Fibroblast of skin of abdomen (primary cell): ENCODE data around the gene DYNLRB2. TPM values are rescaled to one million over a fixed set of nuclear protein-coding genes. Genes with fewer than 3 reads are reported as not detected.

Source experiments
- DNase-seq: peaks from one replicate; pipeline ENCODE4 v3.0.0-alpha.2; 2013
- polyA plus RNA-seq, 2 experiments: library from polyadenylated mRNA; unstranded; fragments of 120-200 nt; gene quantifications; one replicate each; pipeline ENCODE4 v1.2.1, GENCODE V29; 2013; ENCODE audit not compliant: insufficient read length in 2 of 2

The DYNLRB2 gene
- not detected for polyA plus RNA-seq (2013, experiment 1 of 2; ENCODE audit: insufficient read length)
- polyA plus RNA-seq (2013, experiment 2 of 2; ENCODE audit: insufficient read length): 0.26 TPM

- DNase-seq: peak; percentile 95
Observed at GRCh38 chr16:80540516-80541305, at the start of gene DYNLRB2. Gene DYNLRB2, plus strand, starts transcription at chr16:80540993. Its CDS starts 84 bp downstream, at chr16:80541077.

DNA sequence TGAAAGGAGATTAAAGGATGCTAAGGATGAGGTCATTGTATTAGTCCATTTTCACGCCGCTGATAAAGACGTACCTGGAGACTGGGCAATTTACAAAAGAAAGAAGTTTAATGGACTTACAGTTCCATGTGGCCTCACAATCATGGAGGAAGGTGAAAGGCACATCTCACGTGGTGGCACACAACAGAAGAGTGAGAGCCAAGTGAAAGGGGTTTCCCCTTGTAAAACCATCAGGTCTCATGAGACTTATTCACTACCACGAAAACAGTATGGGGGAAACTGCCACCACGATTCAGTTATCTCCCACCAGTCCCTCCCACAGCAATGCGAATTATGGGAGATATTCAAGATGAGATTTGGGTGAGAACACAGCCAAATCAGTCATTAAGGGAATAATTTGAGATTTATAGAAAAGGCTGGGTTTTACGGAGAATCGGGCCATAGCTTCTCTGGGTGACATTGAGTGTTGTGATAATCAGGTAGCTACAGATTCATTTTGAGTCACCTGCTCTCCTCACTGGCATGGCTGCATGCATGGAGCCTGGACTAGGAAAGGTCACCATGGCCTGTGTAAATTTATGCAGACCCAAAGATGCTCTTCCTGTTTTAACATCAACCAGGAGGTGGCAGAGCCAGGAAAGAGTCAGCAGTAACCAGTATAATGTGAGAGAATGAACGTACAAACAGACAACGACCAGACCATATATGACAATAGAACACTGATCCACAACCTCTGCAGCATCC lies 40.5 kb upstream of the DYNLRB2 start:
- DNase-seq: no peak

DNA sequence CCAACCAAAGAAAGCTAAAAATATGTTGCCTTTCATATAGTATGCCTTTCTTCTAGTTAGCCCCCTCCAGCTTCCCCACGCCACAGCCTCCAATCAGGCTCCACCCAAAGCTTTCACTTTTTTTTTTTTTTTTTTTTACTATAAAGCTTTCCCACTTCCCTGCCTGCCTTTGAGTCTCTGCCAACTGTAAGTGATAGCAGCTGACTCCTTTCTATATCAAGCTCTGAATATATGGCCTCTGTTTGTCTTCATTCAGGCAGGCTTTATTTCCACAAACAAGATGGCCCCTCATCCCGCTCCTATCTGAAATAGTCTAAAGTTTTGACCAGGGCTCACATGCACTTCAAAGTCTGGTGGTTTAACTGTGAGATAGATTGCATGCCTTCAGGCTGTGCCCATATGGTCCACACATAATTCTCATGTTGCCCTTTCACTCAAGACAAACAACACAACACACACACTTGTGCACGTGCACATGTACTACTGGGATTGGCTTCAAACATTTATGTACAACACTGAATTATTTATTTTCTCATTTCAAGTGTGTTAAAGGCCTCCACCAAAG lies 39.8 kb upstream of the DYNLRB2 start:
- no peak for DNase-seq

DNA sequence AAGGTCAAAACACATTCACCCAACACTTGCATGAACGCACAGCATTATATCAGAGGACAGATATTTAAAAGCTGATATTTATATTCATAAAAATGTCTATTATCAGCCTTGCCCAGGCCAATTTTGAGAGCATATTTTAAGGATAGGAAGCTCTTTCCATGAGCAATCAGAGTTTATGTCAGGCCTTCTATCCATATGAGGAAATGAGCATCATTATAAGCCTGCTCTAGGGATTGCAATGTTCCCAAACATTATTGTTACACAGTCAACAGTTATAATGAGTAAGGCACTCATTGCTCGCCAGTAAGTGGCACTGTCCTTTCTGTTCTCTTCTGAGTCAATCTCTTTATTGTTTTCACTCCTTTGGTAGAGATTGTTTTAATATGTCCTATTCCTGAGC lies 37.7 kb upstream of the DYNLRB2 start:
- no peak for DNase-seq

GRCh38 chr16:80507538-80507937 lies 33.3 kb upstream of the DYNLRB2 start:
- DNase-seq: no peak

DNA sequence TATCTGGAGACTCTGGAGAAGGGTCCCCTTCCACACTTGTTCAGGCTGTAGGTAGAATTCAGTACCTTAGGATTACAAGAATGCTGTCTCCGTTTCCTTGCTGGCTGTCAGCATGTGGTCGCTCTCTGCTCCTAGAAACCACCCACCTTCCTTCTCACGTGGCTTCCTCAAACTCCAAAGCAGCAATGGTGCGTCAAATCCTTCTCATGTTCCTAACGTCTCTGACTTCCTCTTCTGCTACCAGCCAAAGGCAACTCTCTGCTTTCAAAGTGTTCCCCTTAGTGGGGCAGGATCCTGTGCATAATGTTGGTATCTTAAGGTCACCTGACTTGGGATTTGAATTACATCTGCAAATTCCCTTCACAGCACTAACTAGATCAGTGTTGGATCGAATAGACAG lies 30.9 kb upstream of the DYNLRB2 start:
- no peak for DNase-seq

DNA sequence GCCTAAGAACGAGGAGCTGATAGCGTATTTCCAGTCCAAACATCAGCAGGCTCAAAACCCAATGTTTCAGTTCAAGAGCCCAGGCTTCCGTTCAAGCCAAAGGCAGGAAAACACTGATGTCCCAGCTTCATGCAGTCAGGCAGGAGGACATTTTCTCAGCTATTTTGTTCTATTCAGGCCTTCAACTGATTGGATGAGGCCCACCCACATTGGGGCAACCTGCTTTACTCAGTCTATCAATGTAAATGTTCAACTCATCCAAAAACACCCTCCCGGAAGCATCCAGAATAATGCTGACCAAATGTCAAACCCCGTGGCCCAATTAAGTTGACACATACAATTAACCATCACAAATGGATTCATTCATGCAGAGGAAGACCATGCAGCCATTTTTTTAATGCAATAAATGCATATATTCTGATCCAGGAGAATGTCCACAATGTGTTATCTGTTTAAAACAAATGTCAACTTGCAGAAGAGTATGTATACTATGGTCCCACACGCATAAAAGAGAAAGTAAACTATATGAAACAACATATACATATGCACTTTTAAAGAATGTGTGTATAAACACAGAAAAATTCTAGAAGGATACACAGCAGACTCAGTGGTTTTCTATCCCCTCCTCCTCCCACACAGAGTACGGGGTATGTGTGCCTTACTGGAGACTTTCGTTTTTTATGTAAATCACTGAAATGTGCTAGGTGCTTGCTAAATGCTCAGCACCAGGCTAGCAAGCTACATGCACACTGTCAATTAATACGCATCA lies 28.8 kb upstream of the DYNLRB2 start:
- no peak for DNase-seq

DNA sequence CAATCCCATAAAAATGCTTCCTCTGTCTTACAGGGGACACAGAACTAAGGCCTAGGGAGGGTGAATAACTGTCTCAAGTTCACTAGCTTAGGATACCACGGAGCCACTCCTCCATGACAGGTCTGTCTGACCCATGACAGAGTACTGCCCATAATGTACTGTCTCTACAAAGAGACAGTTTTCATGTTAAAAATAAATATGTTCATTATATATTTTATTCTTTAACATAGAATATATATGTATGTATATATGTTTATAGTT lies 28.3 kb upstream of the DYNLRB2 start:
- DNase-seq: no peak

DNA sequence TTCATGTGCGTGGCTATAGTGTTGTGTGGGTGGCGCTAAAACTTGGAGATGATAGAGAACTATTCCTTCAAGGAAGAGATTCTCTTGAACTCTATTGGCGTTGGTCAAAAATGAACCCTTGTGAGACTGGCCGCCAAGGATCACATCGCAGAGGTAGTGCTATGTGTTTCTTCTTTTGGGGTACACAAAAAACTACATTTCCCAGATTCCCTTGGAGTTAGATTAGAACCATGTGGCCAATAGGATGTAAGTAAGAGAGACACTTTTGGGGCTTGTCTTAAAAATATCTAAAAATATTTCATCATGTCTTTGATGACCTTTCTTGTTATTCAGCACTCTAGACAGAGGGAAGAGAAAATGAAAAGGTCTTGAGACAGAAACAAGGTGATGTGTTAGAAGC lies 25.4 kb upstream of the DYNLRB2 start:
- DNase-seq: no peak

- DNase-seq: no peak
Observed at GRCh38 chr16:80517846-80518245, 22.9 kb upstream of the DYNLRB2 start.

GRCh38 chr16:80518436-80518835 lies 22.4 kb upstream of the DYNLRB2 start:
- DNase-seq: no peak

GRCh38 chr16:80519189-80519588 lies 21.6 kb upstream of the DYNLRB2 start:
- DNase-seq: no peak

- no peak for DNase-seq
Observed at GRCh38 chr16:80525420-80525819, 15.4 kb upstream of the DYNLRB2 start.

GRCh38 chr16:80526418-80527061 lies 14.3 kb upstream of the DYNLRB2 start:
- DNase-seq: peak; percentile 56

- DNase-seq: peak; percentile 5
Observed at GRCh38 chr16:80527297-80527696, 13.5 kb upstream of the DYNLRB2 start.

- no peak for DNase-seq
Observed at GRCh38 chr16:80530479-80530878, 10.3 kb upstream of the DYNLRB2 start.

DNA sequence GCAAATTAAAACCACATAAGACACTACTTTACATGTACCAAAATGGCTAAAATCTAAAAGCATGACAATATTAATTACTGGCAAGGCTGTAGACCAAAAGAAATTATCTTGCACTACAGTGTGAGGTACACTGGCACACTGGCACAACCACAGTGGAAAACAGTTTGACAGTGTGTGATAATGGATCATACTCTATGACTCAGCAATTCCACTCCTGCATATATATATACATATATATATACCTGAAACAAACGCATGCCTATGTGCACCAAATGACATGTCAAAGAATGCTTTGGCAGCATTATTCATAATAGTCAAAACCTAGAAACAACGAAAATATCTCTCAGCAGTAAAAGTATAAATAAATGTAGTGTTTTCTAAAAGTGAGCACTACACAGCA lies 4.6 kb upstream of the DYNLRB2 start:
- no peak for DNase-seq

DNA sequence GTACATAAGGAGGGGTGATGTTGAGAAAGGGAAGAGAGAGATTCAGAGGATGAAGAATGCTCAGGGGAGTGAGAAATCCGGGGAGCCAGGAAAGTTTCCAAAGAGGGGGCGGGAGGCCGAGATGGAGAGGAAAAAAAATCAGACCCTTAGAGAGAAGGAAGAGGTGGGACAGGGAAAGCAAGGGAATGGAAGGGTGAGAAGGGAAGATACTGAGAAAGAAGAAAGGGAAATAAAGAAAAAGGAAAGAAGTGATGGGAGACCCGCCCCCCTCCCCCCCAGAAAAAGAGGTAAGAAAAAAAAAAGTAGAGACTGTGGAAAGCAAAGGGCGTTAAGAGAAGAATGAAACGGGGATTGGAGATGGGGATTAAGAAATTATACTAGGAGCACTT lies 507 bp downstream of the DYNLRB2 start:
- no peak for DNase-seq

GRCh38 chr16:80543162-80543561 lies 2.4 kb downstream of the DYNLRB2 start:
- no peak for DNase-seq

GRCh38 chr16:80544326-80544725 lies 3.5 kb downstream of the DYNLRB2 start:
- DNase-seq: no peak

DNA sequence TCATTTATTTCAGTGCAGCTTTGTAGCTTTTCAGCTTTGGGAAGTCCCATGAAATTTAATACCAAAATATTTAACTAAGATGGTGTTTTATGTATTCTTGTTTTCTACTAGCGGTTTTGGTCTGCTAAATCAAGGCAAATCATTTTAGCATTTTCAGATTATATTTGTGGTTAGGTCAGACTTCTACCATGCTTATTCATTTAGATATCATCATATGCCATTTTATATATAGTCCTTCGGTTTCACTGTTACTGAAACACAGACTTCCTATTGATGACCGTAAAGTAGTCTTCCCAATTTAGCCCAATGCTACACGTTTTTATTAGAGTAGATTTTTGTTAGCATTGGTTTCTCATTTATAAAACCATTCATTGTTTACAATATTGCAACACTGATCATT lies 5.5 kb downstream of the DYNLRB2 start:
- no peak for DNase-seq

DNA sequence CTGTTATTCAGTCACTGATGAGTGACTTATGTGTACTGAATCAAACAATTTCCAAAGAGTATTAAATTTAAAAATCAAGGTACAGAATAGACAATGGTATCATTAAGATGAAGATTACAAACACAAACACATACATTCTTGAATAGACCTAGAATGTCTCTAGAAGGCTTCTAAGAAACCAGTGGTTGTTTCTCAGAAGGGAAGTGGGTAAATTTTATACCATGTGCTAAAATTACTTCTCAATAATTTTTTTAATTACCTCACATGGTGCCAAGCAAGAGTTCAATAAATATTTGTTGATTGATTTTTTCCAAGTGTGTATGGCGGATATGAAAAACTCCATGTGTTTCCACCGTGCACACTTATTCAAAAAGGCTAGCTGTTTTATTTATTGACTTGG lies 6.4 kb downstream of the DYNLRB2 start:
- DNase-seq: no peak

- no peak for DNase-seq
Observed at GRCh38 chr16:80552277-80552676, 11.5 kb downstream of the DYNLRB2 start.
